Fibroblast of skin of right quadriceps (primary cell): ENCODE results near the gene ZXDC.

Experiments used
- DNase-seq: peaks from one replicate; pipeline ENCODE4 v3.0.0-alpha.2; 2013

The ZXDC gene

DNA sequence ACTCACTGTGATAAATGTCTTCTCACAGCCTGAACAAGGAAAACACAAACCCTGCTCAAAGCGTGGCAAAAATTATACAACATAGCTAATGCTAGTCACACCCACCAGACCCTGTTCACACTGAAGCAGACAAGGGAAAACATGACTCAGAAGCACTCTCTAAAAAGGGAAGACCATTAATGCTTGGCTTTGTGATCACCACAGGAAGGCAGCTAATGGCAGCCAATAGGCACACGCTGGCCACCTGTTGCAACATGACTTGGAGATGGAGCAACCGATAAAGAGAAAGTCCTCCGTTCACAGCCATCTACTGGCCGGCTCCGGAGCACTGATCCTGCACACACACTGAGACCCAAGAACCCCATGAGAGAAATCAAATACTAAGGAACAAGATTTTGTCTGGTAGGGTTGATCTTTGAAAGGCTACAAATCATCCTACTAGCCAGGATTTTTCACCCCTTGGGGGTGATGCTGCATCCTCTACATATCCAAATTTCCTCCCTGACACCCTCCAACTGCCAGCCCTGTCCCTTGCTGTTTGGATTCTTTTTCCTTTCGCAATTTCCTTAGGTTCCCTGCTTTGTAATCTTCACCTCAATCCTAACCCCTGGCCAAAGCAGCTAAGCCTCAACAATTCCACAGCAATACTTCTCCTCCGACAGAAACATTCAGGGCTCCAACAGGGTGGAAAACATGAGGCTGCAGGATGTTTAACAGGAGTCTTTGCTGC is 3.2 kb downstream of the ZXDC start:
- peak; percentile 80 for DNase-seq

DNA sequence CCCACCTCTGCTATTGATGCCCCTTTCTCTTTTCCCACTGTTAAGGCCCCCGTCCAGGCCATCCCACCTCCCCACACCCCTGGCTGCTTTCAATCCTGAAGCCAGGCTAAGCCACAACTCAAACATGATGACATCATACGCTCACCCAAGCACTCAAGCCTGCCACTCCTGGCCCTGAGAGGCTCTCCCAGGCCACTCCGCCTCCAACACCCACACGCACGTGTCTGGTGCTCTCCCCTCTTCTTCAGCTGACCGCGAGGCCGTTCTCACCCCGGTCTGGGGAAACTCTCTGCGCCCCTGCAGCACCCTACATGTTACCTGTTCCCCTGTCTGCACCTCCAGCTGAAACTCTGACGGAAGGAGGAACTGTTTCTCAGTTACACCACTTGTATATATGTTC is 6.2 kb downstream of the ZXDC start:
- DNase-seq = no peak

DNA sequence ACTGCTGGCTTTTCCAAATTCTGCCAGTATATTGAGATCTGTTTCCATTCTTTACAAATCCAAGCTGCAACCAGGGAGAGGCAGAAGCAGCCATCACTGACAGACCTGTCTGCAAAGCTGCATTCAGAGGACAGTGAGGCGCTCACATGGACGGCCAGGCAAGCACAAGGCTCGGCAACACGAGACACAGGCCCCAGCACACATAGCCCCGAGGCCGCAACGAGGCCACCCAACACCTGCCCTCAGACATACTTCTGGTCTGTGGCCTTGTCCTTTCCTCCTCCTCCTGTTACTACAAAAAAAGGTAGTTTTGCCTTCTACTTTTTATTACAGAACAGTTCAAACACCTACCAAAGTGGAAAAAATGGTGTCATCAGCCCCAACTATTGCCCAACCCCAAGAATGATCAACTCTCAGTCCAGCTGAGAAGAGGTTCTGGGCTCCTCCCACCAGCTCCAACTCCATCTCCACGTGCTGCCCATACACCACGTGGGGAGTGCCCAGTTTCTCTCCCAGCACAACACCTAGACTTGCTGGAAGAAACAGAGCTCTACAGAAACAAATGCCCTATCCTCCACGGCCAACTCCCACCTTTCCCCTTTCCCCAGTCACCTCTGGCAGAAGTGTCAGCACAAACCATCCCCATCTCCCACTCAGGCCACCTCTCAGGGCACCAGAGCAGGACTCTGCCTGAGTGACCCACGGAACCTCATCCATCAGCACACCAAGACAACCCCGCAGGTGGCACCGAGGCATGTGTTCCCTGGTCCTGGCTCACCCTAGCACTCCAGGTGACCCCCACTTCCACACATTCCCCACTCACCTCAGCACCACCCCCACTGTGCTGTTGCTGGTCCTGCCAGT is 7.4 kb downstream of the ZXDC start:
- no peak for DNase-seq

DNA sequence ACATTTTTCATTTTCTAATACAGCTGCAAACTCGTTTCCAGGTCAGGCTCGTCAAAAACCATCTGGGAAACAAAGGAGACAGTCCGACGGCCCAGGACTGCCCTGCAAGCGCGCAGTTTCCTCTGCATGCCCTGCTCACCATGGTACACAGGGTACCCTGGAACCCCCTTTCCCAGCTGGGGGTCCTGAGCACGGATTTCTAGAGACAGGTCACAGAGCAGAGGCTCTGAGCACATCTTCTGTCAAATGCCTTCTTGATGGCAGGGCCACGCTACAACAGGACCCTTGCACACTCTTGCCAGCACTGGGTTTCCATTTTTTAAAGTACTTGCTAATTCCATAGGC is 8.1 kb downstream of the ZXDC start:
- no peak for DNase-seq

DNA sequence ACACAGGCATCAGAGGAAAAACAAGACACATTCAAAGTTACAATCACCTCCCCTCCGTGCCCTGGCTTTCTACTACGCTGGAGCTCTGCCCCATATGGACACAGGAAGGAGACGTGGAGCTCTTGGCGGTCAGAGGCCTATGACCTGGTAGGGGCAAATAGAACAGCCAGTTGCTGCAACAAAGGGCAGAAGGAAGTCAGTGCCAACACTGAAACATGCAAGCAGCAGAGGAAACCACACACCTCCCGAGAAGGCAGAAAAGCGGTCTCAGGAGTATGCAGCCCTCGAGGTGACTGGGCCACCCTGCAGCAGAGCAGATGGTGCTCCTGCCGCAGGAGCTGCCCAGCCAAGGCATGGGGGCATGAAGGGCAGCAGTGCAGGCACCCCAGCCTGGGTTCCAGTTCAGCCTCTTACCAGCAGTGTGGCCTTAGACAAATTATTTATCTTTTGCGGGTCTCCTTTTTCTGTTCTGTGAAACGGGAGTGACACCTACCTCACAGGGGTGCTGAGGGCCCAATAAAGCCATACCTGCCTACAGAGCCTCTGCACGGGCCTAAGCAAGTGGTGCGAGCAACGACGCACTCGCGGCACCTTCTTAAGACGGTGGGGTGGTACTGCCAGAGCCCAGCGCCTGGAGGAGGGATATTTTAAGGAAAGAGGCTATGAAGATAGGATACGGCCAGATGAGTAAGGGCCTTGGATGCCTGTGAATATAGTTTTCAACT is 8.6 kb downstream of the ZXDC start:
- no peak for DNase-seq

DNA sequence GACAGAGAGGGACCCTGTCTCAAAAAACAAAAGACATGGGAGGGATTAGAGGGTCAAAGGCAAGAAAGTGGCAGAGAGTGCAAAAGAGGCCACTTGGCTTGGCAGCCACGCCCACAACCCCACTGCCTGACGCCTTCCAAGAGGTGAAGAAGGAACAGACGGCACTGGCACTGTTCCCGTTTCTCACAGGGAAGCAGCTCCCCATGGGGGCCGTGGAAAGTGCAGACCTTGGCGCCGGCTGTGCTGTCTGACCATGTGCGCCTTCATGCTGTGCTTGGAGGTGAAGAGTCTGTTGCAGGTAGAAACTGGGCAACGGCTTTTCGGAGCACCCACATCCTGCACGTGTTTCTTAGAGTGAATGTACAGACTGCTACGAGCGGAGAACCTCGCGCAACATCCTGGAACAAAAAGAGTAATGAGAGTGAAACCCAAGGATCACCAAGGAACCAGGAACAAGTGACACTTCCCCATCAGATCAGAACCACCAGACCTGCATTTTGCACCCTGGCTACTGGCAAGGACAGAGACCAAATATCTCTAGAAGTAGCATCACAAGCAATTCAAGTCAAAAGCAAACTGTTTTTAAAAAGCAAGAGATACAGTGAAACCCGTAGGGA is 9.7 kb downstream of the ZXDC start:
- no peak for DNase-seq

DNA sequence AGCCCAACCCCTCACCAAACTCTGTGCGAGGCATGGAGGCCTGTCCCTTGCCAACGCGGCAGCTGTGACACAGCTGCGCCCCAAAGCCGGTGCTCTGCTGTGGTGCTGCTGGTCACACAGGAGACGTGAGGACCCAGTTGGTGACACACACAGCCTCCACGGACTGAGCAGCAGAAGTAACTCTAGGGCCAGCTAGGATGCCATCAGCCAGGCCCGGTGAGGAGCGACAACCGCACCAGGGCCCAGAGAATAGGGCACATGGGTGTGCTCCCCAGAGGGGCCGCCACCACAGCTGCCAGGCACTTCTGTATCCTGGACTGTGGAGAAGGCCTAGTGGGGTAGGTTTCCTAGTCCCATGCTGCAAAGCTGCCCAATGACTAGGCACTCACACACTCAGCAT is 10.7 kb downstream of the ZXDC start:
- no peak for DNase-seq

DNA sequence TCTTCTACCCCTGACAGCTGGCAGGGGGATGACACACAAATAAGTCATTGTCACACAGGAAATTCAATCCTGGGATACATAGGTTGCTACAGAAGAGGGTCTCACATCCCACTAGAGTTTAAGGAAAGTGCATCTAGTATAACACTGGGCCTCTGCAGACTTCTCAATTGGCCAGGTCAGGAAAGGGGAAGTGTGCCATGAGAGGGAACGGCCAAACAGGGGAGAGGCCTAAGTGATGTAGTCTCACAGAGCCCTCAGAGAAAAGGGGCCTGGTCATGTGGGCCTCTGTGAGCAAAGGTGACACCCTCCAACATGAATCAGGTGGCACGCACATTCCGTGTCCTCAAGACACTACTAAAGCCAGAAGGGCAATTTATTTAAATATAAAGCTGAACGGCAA is 11.2 kb downstream of the ZXDC start:
- DNase-seq = no peak

DNA sequence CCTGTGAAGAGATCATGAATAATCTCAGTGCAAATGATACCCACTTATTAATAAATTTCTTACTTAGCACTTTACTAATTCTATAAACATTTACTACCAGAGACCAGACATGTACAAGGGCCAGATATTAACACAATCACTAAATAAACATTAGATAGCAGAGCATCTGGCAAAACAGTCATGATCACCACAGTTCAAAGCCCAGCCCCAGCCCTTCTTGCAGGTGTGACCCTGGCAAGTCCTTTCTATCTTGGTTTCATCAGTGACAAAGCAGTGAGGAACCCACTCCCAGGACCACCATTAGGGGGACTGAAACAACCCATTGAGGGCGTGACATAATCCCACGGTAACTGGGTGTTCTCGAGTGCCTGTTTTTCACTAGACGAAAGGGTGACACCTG is 11.6 kb downstream of the ZXDC start:
- no peak for DNase-seq

DNA sequence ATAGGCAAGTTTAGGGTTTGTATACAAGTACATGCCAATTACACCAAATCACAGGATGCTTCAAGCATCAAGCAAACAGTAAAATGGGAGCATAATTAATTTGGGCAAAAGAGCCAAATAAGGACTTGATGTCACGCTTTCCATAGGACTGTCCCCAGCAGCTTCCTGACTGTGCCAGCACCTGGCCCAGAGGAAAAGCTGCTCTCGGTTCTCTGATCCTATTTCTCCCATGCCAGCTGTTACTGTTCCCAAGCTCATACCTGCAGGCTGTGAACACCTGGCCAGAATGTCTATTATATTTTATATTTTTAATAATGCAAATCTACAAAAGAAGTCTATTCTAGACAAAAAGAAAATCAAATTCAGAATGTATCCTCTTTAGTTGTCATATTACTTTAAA is 12.2 kb downstream of the ZXDC start:
- DNase-seq = no peak

DNA sequence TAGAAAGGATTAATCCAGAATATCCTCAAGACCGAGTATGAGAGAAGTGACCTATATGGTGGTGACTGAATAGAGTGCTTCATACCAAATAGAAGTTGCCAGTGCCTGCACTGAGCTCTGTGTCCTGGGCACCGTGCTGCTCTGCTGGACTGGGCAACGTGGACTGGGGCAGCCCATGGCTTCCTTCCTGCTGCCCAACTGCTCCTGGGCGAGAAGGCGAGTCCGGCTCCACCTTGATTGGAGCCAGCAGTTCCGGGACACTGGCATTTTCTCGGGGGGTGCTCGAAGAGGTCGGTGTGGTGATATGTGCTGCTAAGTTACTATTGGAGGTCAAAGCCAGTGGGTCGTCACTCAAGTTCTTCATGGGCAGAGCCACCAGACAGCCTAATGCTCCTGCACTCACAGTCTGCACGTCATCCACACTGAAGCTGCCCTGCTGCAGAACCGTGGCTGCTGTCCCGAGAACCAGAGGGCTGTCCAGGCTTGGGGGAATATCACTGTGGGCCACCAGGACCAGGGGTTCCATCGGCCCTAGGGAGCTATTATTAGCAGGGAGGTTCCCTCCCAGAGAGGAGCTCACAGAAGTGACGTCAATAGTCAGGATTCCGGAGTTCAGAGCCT is 14.1 kb downstream of the ZXDC start:
- DNase-seq = no peak

DNA sequence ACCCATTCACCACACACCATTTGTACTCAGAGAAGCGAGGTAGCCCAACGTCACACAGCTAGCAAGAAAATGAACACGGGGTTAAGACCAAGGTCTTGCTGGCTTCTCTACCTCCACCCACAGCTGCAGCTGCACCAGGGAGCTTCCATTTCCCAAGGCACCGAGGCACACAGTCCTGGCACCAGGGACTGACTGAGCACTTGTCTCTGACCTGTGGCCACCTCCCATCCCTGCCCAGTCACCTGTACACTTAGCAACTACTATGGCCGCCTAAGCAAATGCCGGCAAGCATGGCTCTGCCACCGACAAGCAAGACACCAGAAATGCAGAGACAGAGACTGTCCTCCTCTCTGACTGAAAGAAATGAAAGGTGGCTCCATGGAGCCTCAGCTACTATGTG is 15.3 kb downstream of the ZXDC start:
- DNase-seq = no peak

DNA sequence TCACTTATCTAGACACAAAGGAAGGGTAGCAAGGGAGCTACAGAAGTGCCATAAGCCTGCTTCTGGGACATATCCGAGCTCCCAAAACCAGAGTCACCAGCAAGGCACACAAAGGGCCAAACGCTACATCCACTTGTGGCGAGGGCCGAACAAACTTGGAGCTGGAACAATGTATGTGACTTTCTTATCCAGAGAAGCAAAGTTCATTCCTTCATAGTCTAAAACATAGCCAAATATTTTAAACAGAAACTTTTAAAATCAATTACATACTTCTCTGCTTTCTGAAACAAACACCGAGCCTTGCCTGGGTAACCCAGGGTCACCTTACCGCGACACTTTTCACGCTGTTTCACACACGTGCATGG is 15.9 kb downstream of the ZXDC start:
- no peak for DNase-seq

DNA sequence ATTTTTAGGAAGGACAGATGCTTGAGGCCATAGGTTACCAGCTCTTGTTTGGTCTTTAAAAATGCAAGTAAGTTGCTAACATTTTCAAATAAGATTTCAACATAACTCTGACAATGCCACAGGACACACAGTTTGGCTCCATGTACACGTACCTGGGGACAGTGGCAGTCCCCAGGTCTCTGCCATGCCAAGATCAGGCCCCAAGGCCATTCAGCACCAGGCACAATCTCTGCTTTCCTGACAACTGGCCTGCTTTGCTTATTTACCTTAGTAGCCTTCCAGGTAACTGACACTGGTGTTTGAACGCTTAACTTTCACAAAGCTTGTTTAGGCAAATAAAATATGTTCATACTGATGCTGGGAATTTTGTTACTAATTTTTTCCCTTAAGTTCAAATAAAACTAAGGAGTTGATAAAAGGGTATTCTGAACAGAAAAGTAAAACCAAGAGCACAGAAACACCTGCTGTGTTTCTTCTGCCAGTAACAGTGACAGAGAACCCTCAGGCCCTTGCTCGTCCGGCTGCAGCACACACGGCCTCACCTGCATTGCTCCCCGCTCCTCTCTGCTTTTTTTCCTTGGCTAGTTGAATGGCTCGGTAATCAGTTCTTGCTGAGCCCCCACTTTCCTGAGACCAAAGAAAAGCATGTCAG is 16.5 kb downstream of the ZXDC start:
- no peak for DNase-seq

DNA sequence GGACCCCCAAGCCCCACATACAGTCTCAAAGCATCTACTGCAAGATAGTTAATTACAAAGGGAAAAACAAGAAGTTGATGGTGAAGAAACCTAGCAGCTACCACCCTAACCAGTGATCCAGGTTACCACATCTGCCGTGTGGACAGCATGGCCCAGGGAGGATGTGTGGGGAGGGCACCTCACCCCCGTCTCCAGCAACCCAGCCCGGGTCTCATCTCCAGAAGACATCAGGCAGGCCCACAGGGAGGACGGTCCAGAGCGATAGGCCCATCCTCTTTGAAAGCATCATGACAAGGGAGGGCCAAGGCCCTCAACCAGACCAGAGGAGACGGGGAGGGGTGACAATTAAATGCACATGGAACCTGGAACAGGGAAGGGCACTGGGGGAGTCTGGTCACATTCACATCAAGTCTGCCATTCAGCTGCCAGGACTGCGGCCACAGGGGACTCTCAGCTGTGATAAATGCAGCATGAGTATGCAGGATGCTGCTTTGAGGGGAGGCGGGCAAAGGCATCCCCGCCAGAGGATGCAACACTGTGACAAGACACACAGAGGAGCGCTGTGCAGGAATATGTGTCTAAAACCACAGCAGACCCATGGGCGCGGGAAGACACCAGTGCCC is 18.8 kb downstream of the ZXDC start:
- DNase-seq = no peak

DNA sequence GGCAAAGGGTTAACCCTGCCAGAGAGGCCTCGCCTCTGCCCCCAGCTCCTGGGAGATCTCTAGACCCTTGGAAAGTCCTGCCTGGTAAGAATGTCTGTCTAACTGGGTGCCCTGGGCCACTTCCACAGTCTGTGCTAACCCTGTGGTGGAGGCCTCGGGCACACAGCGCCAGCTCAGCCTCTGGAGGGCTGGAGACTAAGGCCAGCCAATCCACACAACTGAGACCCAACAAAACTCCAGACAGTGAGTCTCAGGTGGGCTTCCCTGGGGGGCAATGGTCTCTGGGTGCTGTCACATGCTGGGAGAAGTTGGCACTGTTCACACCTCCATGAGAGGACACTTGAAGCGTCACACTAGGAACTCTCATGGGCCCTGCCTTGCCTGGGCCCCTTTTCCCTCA is 19.5 kb downstream of the ZXDC start:
- no peak for DNase-seq

DNA sequence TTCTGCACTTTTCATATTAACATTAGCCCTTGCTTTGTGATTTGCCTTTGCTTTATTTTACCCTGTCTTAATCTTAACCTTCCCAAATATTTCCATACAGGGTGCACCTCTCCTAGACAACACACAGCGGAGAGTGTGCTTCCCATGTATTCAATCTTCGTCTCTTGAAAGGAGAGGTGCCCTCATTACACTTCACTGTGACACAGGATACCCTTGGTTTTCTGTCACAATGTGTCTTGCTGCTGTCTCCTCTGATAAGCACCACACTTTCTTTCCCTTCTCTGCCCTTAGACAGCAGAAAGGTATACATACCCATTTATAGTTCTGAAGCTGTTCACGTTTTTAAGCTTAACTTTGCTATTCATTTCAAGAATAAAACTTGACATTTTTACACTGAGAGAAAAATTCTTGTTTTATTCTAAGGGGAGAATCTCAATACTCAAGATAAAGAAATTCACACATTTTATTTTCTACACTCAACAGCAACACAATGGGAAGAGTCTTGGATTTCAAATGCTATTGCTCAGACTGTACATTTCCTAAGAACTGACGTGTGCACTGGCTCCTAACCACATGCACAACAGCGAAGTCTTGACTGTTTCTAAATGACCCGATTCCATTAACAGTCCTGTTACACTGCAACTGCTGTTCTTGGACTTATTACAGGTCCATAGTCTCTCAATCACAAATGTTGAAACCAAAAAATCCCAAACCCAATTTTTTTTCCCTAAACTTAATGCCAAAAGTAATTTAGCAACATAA is 21.1 kb downstream of the ZXDC start:
- no peak for DNase-seq

DNA sequence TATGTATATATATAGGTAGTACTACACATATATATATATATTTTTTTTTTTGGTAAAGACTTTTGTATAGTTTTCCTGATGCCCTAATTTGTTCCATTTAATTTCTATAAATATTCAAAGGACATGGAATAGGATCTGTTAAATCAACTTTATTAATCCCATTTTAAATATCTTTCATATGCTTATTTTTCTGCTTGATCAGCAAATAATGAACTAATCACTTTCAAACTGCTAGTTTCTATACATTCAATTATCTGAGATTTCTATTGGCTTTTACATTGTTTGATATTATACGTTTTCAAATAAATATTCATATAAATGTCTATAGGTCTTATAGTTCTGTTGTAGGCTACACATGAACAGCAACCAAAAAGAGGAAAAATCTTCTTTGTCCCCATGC is 21.7 kb downstream of the ZXDC start:
- DNase-seq = no peak

DNA sequence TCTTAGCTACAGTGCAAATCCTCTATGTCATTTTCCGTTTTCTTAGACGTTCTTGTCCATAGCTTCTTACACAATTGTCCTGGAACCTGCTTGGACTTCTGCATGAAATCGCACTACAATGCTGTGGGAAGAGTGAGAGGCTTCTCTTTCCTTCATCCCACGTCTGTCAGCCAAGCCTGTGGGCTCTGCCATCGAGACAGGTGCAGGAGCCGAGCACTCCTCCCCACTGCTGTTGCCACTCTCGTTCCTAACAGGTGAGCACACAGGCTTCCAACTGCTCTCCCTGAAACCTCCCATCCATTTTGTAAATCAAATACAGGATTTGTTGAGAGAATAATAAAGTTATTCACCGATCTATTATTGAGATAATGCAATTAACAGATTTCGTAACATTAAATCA is 23.5 kb downstream of the ZXDC start:
- DNase-seq = no peak

DNA sequence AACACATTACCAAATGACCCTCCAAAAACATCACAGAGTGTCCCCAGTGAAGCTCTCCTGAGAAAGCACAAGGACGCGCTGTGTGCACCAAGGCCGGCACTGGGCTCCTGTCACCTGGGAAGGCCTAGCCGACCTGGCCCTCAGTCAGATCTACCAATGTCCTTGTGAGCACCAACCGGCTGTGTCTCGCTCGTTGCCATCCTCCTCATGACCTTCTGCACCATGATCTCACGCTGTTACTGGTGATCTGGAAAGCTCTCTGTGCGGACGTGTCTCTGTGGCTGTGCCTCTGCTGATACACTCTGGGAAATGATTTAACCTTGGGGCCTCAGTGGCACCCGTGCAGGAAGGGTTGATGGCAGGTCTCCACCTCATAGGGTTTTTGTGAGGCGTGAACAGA is 24.2 kb downstream of the ZXDC start:
- DNase-seq = no peak

DNA sequence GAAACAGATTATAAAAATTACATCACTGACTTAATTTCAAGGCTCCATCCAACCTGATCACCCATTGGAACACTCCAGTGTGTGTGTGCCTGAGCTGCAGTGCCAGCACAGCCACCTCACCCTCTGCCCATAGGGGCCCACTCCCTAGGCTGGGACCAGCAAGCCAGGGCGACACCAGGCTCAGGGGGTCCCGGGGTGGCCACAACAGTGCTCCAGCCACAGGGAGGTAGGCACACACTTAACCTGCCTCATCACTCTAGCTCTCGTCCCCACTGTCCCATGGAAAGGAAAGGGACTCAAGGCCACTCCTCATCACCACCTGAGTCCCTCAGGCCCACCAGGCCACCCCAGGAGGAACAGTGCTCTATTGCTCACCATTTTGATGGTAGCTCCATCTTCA is 24.9 kb downstream of the ZXDC start:
- DNase-seq = no peak
